Ovary (tissue), 3 donors: Measurements from ENCODE around the gene SPAG9.

Experiments
- EP300 ChIP-seq: sonication (generic); formaldehyde crosslinking; IDR thresholded peaks from one replicate; pipeline ENCODE4 v1.6.1; 2017; ENCODE audit warnings: antibody characterized with exemption
- POLR2A ChIP-seq: fragments of 450-650 bp; IDR thresholded peaks from one replicate; pipeline ENCODE4 v1.6.1; 2017; ENCODE audit warnings: antibody characterized with exemption, mild to moderate bottlenecking, moderate library complexity
- TF ChIP-seq, protein P1 (sequence below), 3 donors: fragments of 450-650 bp in 2 of 3; fragments of 200-600 bp in 1 of 3; IDR thresholded peaks; one replicate each; pipeline versions ENCODE4 v1.5.1 to v1.8.0; 2016 to 2022; ENCODE audit warnings: antibody characterized with exemption in 3 of 3, mild to moderate bottlenecking in 1 of 3
- donor health status: DM: no; HTN: no; CAD: no.

DNA sequence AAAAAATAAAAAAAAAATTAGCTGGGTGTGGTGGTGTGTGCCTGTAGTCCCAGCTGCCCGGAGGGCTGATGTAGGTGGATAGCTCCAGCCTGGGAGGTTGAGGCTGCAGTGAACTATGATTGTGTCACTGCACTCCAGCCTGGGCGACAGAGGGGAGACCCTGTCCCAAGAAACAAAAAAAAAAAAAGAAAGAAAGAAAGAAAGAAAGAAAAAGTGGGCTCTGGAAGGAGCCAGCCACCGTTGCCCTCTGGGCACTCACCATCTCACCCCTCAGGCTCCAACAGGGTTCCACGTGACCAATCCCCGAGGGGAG, 167.2 kb downstream of the SPAG9 start:
- TF ChIP-seq, protein P1, sequence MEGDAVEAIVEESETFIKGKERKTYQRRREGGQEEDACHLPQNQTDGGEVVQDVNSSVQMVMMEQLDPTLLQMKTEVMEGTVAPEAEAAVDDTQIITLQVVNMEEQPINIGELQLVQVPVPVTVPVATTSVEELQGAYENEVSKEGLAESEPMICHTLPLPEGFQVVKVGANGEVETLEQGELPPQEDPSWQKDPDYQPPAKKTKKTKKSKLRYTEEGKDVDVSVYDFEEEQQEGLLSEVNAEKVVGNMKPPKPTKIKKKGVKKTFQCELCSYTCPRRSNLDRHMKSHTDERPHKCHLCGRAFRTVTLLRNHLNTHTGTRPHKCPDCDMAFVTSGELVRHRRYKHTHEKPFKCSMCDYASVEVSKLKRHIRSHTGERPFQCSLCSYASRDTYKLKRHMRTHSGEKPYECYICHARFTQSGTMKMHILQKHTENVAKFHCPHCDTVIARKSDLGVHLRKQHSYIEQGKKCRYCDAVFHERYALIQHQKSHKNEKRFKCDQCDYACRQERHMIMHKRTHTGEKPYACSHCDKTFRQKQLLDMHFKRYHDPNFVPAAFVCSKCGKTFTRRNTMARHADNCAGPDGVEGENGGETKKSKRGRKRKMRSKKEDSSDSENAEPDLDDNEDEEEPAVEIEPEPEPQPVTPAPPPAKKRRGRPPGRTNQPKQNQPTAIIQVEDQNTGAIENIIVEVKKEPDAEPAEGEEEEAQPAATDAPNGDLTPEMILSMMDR (IDR thresholded peaks at IDR 0.05) = no peak
- TF ChIP-seq POLR2A = no peak
- no peak for TF ChIP-seq EP300
